Karpas-422 (cell line): ENCODE measurements around the gene CADM1. TPM values are rescaled to one million over a fixed set of nuclear protein-coding genes. Genes with fewer than 3 reads are reported as not detected.

Experiments
- DNase-seq: peaks from one replicate; pipeline ENCODE4 v3.0.0-alpha.2; 2015
- H2AFZ ChIP-seq: fragments of 200-600 bp; sonication (generic); 2 replicates; pipeline ENCODE4 v1.6.1; 2014; ENCODE audit warnings: antibody characterized with exemption, low read length, mixed read lengths
- H3K27ac ChIP-seq: fragments of 200-600 bp; sonication (generic); 2 replicates; pipeline ENCODE4 v1.5.1; 2014; ENCODE audit warnings: mild to moderate bottlenecking, low read length, moderate library complexity
- H3K27me3 ChIP-seq: fragments of 200-600 bp; sonication (generic); 2 replicates; pipeline ENCODE4 v1.6.1; 2014; ENCODE audit warnings: low read length, mixed read lengths
- H3K36me3 ChIP-seq: fragments of 200-600 bp; sonication (generic); 2 replicates; pipeline ENCODE4 v1.6.1; 2014; ENCODE audit warnings: low read length, mixed read lengths; ENCODE audit not compliant: insufficient read depth
- H3K4me1 ChIP-seq: fragments of 200-600 bp; sonication (generic); 2 replicates; pipeline ENCODE4 v1.6.1; 2014; ENCODE audit warnings: mild to moderate bottlenecking, low read length, mixed read lengths
- H3K4me2 ChIP-seq: fragments of 200-600 bp; sonication (generic); 2 replicates; pipeline ENCODE4 v1.6.1; 2014; ENCODE audit warnings: low read length, low read depth, mild to moderate bottlenecking; ENCODE audit not compliant: poor library complexity, severe bottlenecking
- H3K4me3 ChIP-seq: fragments of 200-600 bp; sonication (generic); 2 replicates; pipeline ENCODE4 v1.5.1; 2014; ENCODE audit warnings: mild to moderate bottlenecking, antibody characterized with exemption, low read length, mixed read lengths
- H3K79me2 ChIP-seq: fragments of 200-600 bp; sonication (generic); 2 replicates; pipeline ENCODE4 v1.6.1; 2014; ENCODE audit warnings: mild to moderate bottlenecking, low read length, mixed read lengths
- H3K9ac ChIP-seq: fragments of 200-600 bp; sonication (generic); 2 replicates; pipeline ENCODE4 v1.6.0; 2014; ENCODE audit warnings: low read length
- H3K9me2 ChIP-seq: fragments of 200-600 bp; sonication (generic), shearing (Covaris generic); replicated peaks from 2 replicates; pipeline ENCODE4 v1.6.0; 2014; ENCODE audit warnings: mild to moderate bottlenecking, low read length, moderate library complexity; ENCODE audit not compliant: insufficient read depth
- H3K9me3 ChIP-seq: fragments of 300-700, 200-600 bp; sonication (generic); 2 replicates; pipeline ENCODE4 v1.6.1; 2014; ENCODE audit warnings: low read length, mixed read lengths
- H4K20me1 ChIP-seq: fragments of 200-600 bp; sonication (generic); 2 replicates; pipeline ENCODE4 v1.6.1; 2014; ENCODE audit warnings: mild to moderate bottlenecking, antibody characterized with exemption, low read length, low read depth; ENCODE audit not compliant: insufficient read depth
- total RNA-seq: library from RNA; depleted of rRNA; stranded (reverse); fragments of >200 nt; shearing (Covaris generic); gene quantifications from 2 replicates; pipeline ENCODE4 v1.2.3, GENCODE V29; 2014; ENCODE audit warnings: low replicate concordance

The CADM1 gene
- total RNA-seq, 1 experiment from 2014 or later, result not detected

DNA sequence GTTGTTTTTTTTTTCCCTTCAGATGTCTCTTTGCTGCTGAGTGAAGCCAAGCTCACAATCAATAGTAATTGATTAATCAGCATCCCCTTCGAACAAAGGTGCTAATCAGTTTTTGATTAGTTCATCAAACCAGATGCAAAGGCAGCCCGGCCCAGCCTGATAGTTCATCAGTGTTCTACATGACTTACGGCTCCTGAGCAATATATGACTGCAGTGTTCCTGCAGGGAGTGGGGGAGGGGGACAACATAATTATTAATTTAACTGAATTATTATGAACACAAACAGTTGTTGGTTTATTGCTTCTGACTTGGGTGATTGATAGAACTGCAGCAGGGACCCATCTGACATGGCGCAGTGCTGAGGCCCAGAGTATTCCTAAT, 315.3 kb downstream of the CADM1 start:
- H3K4me1 ChIP-seq, result no peaks in the 10 kb centered on the region
- no peaks in the 10 kb centered on the region for H4K20me1 ChIP-seq
- H3K9ac ChIP-seq, result no peak overlapping the region
- no peaks in the 10 kb centered on the region for H3K9me3 ChIP-seq
- no peak overlapping the region for H3K4me2 ChIP-seq
- no peaks in the 10 kb centered on the region for H3K27me3 ChIP-seq
- no peak overlapping the region for H3K27ac ChIP-seq
- H2AFZ ChIP-seq, result no peak overlapping the region
- H3K4me3 ChIP-seq, result no peak overlapping the region
- DNase-seq, result no peak
- H3K79me2 ChIP-seq, result no peaks in the 10 kb centered on the region
- H3K36me3 ChIP-seq, result no peaks in the 10 kb centered on the region
- no peaks in the 10 kb centered on the region for H3K9me2 ChIP-seq

DNA sequence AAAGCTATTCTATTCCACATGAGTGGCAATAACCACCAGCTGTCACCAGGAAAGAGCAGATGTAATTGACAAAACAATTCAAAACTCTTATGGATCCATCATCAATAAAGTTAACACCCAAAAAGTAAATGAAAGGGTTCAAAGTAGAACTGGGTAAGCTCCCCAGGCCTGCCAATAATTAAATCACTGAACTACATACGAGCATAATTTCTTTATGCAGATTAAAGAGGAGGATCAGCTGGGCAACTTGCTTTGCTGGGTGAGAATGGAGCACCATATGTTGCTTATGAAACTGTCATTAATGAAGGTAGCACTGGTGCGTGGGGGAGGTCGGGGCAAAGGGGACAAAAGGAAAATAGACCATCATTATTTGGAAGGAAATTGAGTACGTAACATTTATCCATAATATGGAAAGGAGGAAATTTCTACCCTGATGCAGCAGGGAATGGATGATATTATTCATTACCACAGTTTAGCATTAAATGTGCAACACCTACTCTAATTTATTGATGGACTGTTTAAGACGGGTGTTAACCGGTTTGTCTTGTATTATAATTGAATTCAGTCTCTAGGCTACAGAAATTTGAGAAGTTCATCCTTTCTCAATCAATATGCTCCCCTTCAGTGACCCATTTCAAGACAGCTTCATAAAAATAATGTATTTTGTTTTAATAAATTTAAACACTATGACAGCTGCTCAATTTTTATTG, 315.9 kb downstream of the CADM1 start:
- H3K9me3 ChIP-seq, result no peaks in the 10 kb centered on the region
- H2AFZ ChIP-seq, result no peak overlapping the region
- no peaks in the 10 kb centered on the region for H3K36me3 ChIP-seq
- no peak overlapping the region for H3K27ac ChIP-seq
- no peaks in the 10 kb centered on the region for H3K4me1 ChIP-seq
- H3K4me3 ChIP-seq, result no peak overlapping the region
- no peak overlapping the region for H3K4me2 ChIP-seq
- no peaks in the 10 kb centered on the region for H3K79me2 ChIP-seq
- H3K27me3 ChIP-seq, result no peaks in the 10 kb centered on the region
- no peak overlapping the region for H3K9ac ChIP-seq
- no peak for DNase-seq
- no peaks in the 10 kb centered on the region for H4K20me1 ChIP-seq
- H3K9me2 ChIP-seq, result no peaks in the 10 kb centered on the region

DNA sequence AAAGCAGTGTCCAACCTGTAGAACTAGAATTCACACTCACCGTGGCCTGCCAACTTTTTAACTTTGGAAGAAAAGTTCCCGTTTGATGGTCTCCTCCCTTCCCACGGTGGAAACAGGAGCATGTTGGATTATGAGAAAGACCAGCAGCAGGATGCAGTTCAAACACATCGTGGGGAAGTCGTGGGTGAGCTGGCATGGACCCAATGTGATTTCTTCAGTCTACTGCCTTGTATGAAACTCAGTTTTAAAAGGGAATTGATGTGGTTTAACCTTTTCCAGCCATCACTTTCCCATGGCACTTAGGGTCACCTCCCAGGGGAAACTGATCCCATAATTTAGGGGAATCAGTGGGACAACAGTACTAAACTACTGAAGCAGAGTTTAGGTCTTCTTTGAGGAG, 318.3 kb downstream of the CADM1 start:
- Histone ChIP-seq H3K4me2 (no peak overlapping the region), H3K27ac (no peak overlapping the region), H3K79me2 (no peaks in the 10 kb centered on the region), H3K9me3 (no peaks in the 10 kb centered on the region), H3K27me3 (no peaks in the 10 kb centered on the region), H3K9ac (no peak overlapping the region), H3K9me2 (no peaks in the 10 kb centered on the region), H3K36me3 (no peaks in the 10 kb centered on the region), H2AFZ (no peak overlapping the region), H3K4me1 (no peaks in the 10 kb centered on the region), H3K4me3 (no peak overlapping the region), H4K20me1 (no peaks in the 10 kb centered on the region)
- DNase-seq, result no peak

DNA sequence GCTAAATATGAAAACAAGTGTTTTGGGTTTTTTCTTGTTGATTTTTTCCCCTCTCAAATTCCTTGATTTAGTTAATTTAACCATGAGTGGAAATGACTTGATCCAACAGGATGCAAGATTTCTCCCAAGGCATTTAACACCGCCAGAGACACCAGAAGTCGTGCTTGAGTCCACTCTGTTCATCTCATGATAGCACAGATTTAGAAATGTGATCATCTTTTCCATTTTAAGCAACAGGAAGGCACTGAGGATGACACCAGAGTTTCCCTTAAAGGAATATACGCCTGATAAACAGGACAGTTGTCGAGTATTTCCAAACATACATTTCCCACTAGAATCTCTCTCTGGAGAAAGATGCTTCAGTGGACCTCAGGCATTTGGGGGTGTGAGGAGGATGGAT, 318.7 kb downstream of the CADM1 start:
- Histone ChIP-seq H3K4me1 (no peaks in the 10 kb centered on the region), H4K20me1 (no peaks in the 10 kb centered on the region), H3K36me3 (no peaks in the 10 kb centered on the region), H3K4me2 (no peak overlapping the region), H3K9me3 (no peaks in the 10 kb centered on the region), H3K27ac (no peak overlapping the region), H3K4me3 (no peak overlapping the region), H3K79me2 (no peaks in the 10 kb centered on the region), H3K9ac (no peak overlapping the region), H3K9me2 (no peaks in the 10 kb centered on the region), H3K27me3 (no peaks in the 10 kb centered on the region), H2AFZ (no peak overlapping the region)
- no peak for DNase-seq

DNA sequence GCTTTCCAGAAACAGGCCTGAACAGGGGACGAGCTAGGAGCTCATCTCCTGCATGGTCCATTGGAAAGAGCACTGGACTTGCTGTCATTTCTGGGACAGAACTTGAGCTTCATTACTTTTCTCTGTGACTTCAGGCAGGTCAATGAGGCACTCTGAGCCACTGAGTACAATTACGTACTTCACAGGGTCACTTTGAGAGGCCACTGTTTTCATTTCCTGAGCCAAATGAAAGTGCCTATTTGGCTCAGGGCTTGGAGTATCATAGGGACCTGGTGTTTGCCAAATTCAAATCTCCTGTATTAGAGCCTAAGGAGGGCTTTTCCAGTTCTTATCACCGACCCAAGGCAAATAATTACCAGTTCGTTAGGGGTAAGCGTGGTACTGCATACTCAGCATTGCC, 319.3 kb downstream of the CADM1 start:
- no peak for DNase-seq
- Histone ChIP-seq H2AFZ (no peak overlapping the region), H4K20me1 (no peaks in the 10 kb centered on the region), H3K4me3 (no peak overlapping the region), H3K9ac (no peak overlapping the region), H3K9me2 (no peaks in the 10 kb centered on the region), H3K27me3 (no peaks in the 10 kb centered on the region), H3K9me3 (no peaks in the 10 kb centered on the region), H3K79me2 (no peaks in the 10 kb centered on the region), H3K4me2 (no peak overlapping the region), H3K27ac (no peak overlapping the region), H3K4me1 (no peaks in the 10 kb centered on the region), H3K36me3 (no peaks in the 10 kb centered on the region)

DNA sequence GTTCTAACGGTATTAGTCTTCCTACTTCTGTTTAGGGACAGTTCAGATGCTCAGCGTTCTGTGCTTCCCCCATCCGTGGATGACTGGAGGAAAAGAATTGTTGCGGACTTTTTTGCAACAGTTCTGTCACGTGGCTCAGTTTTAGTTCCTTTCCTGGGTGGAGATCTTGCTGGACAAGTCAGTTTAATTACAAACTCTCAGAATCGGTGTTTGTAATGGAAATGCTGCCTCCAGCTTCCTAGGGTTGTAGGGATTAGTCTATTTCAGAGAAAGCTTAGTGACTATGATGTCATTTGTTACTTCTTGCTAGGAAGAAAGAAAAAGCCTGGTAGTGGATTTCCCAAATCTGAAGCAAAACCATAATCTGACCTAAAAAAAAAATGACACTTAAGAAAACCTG, 320.4 kb downstream of the CADM1 start:
- DNase-seq, result no peak
- no peak overlapping the region for H3K4me3 ChIP-seq
- no peaks in the 10 kb centered on the region for H3K9me3 ChIP-seq
- no peaks in the 10 kb centered on the region for H3K4me1 ChIP-seq
- H4K20me1 ChIP-seq, result no peaks in the 10 kb centered on the region
- H3K27me3 ChIP-seq, result no peaks in the 10 kb centered on the region
- no peak overlapping the region for H3K9ac ChIP-seq
- H2AFZ ChIP-seq, result no peak overlapping the region
- no peak overlapping the region for H3K4me2 ChIP-seq
- H3K27ac ChIP-seq, result no peak overlapping the region
- H3K36me3 ChIP-seq, result no peaks in the 10 kb centered on the region
- H3K79me2 ChIP-seq, result no peaks in the 10 kb centered on the region
- H3K9me2 ChIP-seq, result no peaks in the 10 kb centered on the region

DNA sequence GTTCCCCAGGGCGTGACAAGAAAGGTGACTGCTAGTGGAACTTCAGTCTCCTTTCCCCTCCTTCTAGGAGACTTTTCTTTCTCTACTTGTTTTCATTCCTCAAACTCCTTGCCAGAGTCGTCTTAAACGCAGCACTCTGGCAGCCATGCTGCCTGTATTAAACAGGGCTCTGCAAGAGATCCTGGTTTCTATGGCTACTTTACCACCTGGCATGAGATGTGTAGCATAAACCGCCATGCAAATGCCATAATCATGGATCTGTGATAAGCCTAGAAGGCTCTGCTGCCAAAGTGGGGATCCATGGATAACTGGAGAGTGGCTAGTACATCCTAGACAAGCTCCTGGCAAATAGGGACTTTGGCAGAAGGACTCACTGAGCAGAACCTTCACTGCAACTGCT, 321.1 kb downstream of the CADM1 start:
- Histone ChIP-seq H3K79me2 (no peaks in the 10 kb centered on the region), H3K4me1 (no peaks in the 10 kb centered on the region), H3K9me2 (no peaks in the 10 kb centered on the region), H3K27ac (no peak overlapping the region), H3K4me3 (no peak overlapping the region), H4K20me1 (no peaks in the 10 kb centered on the region), H3K9ac (no peak overlapping the region), H3K27me3 (no peaks in the 10 kb centered on the region), H2AFZ (no peak overlapping the region), H3K36me3 (no peaks in the 10 kb centered on the region), H3K4me2 (no peak overlapping the region), H3K9me3 (no peaks in the 10 kb centered on the region)
- no peak for DNase-seq

DNA sequence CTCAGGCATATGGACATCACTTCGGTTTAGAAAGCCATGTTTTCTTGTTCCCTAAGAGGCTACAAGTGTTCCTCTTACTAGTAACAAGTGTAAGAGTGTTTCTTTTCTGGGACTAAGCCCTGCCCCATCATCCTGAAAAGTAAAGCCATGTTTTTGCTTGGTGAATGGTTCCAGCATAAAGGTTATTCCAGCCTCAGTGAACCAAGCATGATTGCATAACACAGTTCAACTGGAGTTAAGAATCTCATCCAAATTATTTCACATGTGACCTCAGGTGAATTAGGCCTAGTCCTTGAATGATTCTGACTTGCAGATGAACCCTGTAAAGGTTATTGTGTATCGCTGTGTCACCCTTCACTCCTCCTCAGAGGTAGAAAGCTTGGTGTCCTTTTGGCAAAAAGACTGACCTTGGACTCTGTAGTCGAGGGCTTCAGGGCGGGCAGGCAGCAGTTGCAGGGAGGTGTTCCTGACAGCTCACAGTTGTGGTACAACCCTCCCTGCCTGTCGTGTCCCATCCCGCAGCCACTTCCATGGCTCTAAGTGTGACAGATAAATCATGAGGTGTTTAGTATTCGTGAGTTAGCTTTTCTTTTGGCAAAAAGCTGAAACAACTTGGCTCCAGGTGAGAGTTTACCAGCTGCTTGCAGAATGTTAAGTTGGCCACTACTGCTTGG, 321.8 kb downstream of the CADM1 start:
- Histone ChIP-seq H3K9ac (no peak overlapping the region), H3K4me2 (no peak overlapping the region), H3K4me3 (no peak overlapping the region), H4K20me1 (no peaks in the 10 kb centered on the region), H3K27me3 (no peaks in the 10 kb centered on the region), H3K4me1 (no peaks in the 10 kb centered on the region), H3K9me3 (no peaks in the 10 kb centered on the region), H3K79me2 (no peaks in the 10 kb centered on the region), H2AFZ (no peak overlapping the region), H3K36me3 (no peaks in the 10 kb centered on the region), H3K27ac (no peak overlapping the region), H3K9me2 (no peaks in the 10 kb centered on the region)
- DNase-seq, result no peak
